H1 (cell line): ENCODE measurements around the gene COL8A1. TPM values are rescaled to one million over a fixed set of nuclear protein-coding genes. Genes with fewer than 3 reads are reported as not detected.

Experiments
- CTCF ChIP-seq, 3 experiments: IDR thresholded peaks; 1 replicate in 2 of 3; 2 replicates in 1 of 3; pipeline versions ENCODE4 v1.5.1 to v1.6.1; 2011; ENCODE audit warnings: low read length in 3 of 3, mild to moderate bottlenecking in 3 of 3, inconsistent platforms in 2 of 3, low read depth in 1 of 3, moderate library complexity in 1 of 3; ENCODE audit not compliant: insufficient read depth in 1 of 3; ENCODE audit errors: control extremely low read depth in 1 of 3
- GABPA ChIP-seq: IDR thresholded peaks from 2 replicates; pipeline ENCODE4 v1.6.1; 2011; ENCODE audit warnings: mild to moderate bottlenecking, low read length, moderate library complexity, borderline replicate concordance; ENCODE audit not compliant: insufficient read depth
- NRF1 ChIP-seq: IDR thresholded peaks from 2 replicates; pipeline ENCODE4 v1.6.1; 2011; ENCODE audit warnings: mild to moderate bottlenecking, low read depth, low read length, improper control_type of control experiment
- RBBP5 ChIP-seq: IDR thresholded peaks from 2 replicates; pipeline ENCODE4 v1.7.1; 2012; ENCODE audit warnings: low read depth, mild to moderate bottlenecking, inconsistent platforms, low read length, moderate library complexity, borderline replicate concordance
- SAP30 ChIP-seq: fragments of 300-600 bp; sonication (generic); IDR thresholded peaks from 2 replicates; pipeline ENCODE4 v1.7.1; 2012; ENCODE audit warnings: low read length, moderate library complexity, mild to moderate bottlenecking, inconsistent platforms; ENCODE audit not compliant: insufficient read depth, insufficient replicate concordance
- SIN3A ChIP-seq, 2 experiments: IDR thresholded peaks in 1 of 2; conservative IDR thresholded peaks in 1 of 2; 2 replicates each; pipeline ENCODE4 v1.6.1; 2011 to 2012; ENCODE audit warnings: low read length in 2 of 2, improper control_type of control experiment in 1 of 2, low read depth in 1 of 2, mild to moderate bottlenecking in 1 of 2
- SIX5 ChIP-seq: IDR thresholded peaks from 2 replicates; pipeline ENCODE4 v1.6.1; 2011; ENCODE audit warnings: mild to moderate bottlenecking, low read depth, low read length
- TAF1 ChIP-seq: IDR thresholded peaks from 2 replicates; pipeline ENCODE4 v1.6.1; 2011; ENCODE audit warnings: mild to moderate bottlenecking, low read depth, low read length
- TBP ChIP-seq: IDR thresholded peaks from 2 replicates; pipeline ENCODE4 v1.6.1; 2011; ENCODE audit warnings: low read depth, low read length, improper control_type of control experiment
- TCF12 ChIP-seq: IDR thresholded peaks from 2 replicates; pipeline ENCODE4 v1.6.1; 2011; ENCODE audit warnings: low read depth, mild to moderate bottlenecking, low read length
- polyA plus RNA-seq, 7 experiments: library from polyadenylated mRNA; depleted of rRNA in 3 of 7; stranded (reverse) in 5 of 7; unstranded in 2 of 7; fragments of >200 nt in 5 of 7; fragments of 200-250 nt in 2 of 7; gene quantifications; 1 replicate in 5 of 7; 2 replicates in 1 of 7; 4 replicates in 1 of 7; pipeline versions ENCODE4 v1.2.1 to v1.2.3, GENCODE V29; 2011 to 2013; ENCODE audit warnings: missing spikeins in 2 of 7, mixed read lengths in 2 of 7
- total RNA-seq: library from RNA; stranded (reverse); fragmentation: NEBNext Ultra II Directional; extraction: Animal tissue kit (Norgen Biotek cat#: 25700); gene quantifications from 2 replicates; pipeline ENCODE4 v1.2.1, GENCODE V29; 2021

The COL8A1 gene
- total and polyA plus RNA-seq, 2 of the 8 experiments (the other 6 are each of a cell fraction or from before 2014, with no cell fraction given), result 0.21 to 1.2 TPM

GRCh38 chr3:99799422-99799821, 161.0 kb downstream of the COL8A1 start (continued):
- TF ChIP-seq CTCF (IDR thresholded peaks at IDR 0.05; ENCODE audit: control extremely low read depth in 1 of 3, insufficient read depth in 1 of 3, low read depth in 1 of 3, low read length in 3 of 3) (no peak), TAF1 (no peak), NRF1 (no peak), SIX5 (no peak), RBBP5 (no peak), SIN3A (conservative IDR thresholded peaks at IDR 0.05 in 1 of 2, IDR thresholded peaks at IDR 0.05 in 1 of 2; ENCODE audit: low read depth in 1 of 2, low read length in 2 of 2) (no peak), GABPA (no peak), SAP30 (no peak), TBP (no peak), TCF12 (no peak)
